OCI-LY3 (cell line): ENCODE data around the gene AP2A2.

Experiments
- EZH2phosphoT487 ChIP-seq: fragments of 200-600 bp; shearing (Covaris generic); IDR thresholded peaks from 2 replicates; pipeline ENCODE4 v1.6.1; 2018; ENCODE audit warnings: antibody characterized with exemption, mixed run types, low read depth
- TF ChIP-seq, protein P1 (sequence below): fragments of 200-600, 300-600 bp; sonication (generic); IDR thresholded peaks from 2 replicates; pipeline ENCODE4 v1.5.1; 2014; ENCODE audit warnings: antibody characterized with exemption, low read length, low read depth

DNA sequence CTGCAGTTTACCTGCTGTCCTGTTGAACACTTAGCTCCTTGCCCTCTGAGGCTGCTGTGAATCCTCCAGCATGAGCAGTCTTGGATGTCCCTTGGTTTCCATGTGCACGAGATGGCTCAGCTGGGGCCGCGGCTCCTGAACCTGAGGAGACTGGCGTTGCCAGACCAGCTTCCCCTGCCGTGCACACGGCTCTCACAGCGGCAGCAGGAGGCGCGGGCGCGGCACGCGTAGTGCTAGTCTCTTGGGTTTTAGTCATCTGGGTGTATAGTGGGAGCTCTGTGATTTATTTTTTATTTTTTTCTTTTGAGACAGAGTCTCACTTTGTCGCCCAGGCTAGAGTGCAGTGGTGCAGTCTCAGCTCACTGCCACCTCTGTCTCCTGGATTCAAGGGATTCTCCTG lies 56.1 kb downstream of the AP2A2 start:
- TF ChIP-seq EZH2phosphoT487: no peak
- TF ChIP-seq, protein P1, sequence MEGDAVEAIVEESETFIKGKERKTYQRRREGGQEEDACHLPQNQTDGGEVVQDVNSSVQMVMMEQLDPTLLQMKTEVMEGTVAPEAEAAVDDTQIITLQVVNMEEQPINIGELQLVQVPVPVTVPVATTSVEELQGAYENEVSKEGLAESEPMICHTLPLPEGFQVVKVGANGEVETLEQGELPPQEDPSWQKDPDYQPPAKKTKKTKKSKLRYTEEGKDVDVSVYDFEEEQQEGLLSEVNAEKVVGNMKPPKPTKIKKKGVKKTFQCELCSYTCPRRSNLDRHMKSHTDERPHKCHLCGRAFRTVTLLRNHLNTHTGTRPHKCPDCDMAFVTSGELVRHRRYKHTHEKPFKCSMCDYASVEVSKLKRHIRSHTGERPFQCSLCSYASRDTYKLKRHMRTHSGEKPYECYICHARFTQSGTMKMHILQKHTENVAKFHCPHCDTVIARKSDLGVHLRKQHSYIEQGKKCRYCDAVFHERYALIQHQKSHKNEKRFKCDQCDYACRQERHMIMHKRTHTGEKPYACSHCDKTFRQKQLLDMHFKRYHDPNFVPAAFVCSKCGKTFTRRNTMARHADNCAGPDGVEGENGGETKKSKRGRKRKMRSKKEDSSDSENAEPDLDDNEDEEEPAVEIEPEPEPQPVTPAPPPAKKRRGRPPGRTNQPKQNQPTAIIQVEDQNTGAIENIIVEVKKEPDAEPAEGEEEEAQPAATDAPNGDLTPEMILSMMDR: no peak
